IMR-90 (cell line): ENCODE measurements around the gene COPZ2.

Source experiments
- POLR2A ChIP-seq: IDR thresholded peaks from 2 replicates; pipeline ENCODE4 v1.6.1; 2012; ENCODE audit warnings: mild to moderate bottlenecking, low read depth, low read length
- RCOR1 ChIP-seq: IDR thresholded peaks from 2 replicates; pipeline ENCODE4 v1.6.1; 2012; ENCODE audit warnings: mild to moderate bottlenecking, low read length, improper control_type of control experiment; ENCODE audit not compliant: insufficient replicate concordance
- SMC3 ChIP-seq: fragments of 150-350 bp; IDR thresholded peaks from 2 replicates; pipeline ENCODE4 v1.6.1; 2016; ENCODE audit warnings: low read depth, mild to moderate bottlenecking, antibody characterized with exemption, low read length, moderate library complexity
- TF ChIP-seq, protein P1 (sequence below): conservative IDR thresholded peaks from 2 replicates; pipeline ENCODE4 v1.5.1; 2012; ENCODE audit warnings: mild to moderate bottlenecking, low read depth, low read length, improper control_type of control experiment
- TF ChIP-seq, protein P2 (sequence below): fragments of 150-350 bp; IDR thresholded peaks from 2 replicates; pipeline ENCODE4 v1.6.1; 2016; ENCODE audit warnings: low read depth, mild to moderate bottlenecking, low read length, moderate library complexity, borderline replicate concordance

DNA sequence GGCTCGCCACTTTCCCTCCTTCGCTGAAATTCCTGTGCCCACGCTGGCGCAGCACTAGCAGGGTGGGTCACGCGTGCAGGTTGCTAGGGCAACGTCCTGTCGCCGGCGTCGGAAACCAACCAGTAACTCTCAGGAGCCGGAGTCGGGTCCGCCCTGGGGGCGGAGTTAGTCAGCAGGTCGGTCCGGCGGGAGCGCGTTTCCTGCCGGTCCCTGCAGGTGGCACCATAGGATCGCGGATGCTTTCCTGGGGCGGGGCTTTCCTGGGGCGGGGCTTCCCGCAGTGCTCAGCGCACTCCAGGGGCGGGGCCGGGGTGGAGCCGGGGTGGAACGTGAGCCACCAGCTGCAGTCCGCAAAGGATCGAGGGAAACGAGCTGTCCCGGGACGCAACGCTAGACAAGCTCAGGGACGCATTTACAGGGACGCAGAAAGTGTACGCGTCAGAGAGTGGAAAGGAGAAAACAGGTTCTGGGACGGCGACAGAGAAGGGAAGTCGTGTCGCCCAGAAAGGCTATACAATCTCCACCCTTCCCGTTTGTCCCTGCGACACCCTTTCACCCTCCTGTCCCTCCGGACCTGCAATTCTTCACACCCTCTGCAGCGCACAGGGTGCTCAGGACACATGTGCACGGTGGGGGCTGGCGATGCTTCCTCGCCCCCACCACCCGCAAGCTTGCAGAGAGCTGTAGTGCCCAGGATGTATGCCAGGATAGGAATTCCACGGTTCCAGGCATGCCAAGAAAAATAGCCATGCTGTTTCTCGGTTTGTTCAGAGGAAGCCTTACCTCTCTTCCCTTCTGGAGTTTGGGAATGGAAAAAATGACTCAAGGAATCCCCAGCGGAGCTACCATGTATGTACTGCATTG, 12.3 kb downstream of the COPZ2 start:
- TF ChIP-seq, protein P1, sequence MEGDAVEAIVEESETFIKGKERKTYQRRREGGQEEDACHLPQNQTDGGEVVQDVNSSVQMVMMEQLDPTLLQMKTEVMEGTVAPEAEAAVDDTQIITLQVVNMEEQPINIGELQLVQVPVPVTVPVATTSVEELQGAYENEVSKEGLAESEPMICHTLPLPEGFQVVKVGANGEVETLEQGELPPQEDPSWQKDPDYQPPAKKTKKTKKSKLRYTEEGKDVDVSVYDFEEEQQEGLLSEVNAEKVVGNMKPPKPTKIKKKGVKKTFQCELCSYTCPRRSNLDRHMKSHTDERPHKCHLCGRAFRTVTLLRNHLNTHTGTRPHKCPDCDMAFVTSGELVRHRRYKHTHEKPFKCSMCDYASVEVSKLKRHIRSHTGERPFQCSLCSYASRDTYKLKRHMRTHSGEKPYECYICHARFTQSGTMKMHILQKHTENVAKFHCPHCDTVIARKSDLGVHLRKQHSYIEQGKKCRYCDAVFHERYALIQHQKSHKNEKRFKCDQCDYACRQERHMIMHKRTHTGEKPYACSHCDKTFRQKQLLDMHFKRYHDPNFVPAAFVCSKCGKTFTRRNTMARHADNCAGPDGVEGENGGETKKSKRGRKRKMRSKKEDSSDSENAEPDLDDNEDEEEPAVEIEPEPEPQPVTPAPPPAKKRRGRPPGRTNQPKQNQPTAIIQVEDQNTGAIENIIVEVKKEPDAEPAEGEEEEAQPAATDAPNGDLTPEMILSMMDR: peak; percentile 93
- TF ChIP-seq POLR2A: no peak
- TF ChIP-seq SMC3: peak; percentile 71
- TF ChIP-seq RCOR1: no peak
- TF ChIP-seq, protein P2, sequence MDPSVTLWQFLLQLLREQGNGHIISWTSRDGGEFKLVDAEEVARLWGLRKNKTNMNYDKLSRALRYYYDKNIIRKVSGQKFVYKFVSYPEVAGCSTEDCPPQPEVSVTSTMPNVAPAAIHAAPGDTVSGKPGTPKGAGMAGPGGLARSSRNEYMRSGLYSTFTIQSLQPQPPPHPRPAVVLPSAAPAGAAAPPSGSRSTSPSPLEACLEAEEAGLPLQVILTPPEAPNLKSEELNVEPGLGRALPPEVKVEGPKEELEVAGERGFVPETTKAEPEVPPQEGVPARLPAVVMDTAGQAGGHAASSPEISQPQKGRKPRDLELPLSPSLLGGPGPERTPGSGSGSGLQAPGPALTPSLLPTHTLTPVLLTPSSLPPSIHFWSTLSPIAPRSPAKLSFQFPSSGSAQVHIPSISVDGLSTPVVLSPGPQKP: no peak
